ENCODE data around the gene NELL2. TPM values are rescaled to one million over a fixed set of nuclear protein-coding genes. Genes with fewer than 3 reads are reported as not detected.

Gene NELL2
- total RNA-seq, 1 donor from 2014 or later: 1.7 TPM

DNA sequence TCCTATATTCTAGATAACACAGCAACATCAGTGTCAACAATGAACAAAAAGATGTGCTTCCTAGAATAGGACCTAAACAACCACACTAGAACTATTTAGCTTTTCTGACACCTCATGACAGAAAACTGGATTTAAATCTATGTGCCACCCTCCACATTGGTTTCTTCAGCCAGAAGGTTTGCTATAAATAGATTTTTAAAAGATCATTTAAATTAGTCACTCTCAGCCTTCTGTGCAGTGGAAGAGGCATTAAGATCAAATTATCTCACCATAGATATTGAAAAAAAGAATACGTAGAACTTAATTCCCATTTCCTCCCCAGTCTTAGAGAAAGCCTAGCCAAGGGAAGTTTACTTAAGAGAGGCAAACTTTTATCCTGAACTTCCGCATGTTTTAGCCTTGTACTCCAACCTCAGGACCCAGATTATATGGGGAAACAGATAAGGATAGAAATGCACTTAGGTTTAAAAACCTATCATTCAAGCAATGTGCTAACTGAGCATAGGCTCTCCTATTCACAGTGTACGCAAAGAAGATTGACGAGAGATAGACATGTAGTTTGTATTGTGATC is 59.6 kb downstream of the NELL2 start:
- Mint-ChIP-seq H3K4me1 (ENCODE audit: unreplicated experiment) (no peaks in the 10 kb centered on the region), H3K27me3 (ENCODE audit: unreplicated experiment) (no peaks in the 10 kb centered on the region), H3K4me3 (ENCODE audit: unreplicated experiment) (no peak overlapping the region), H3K9me3 (ENCODE audit: unreplicated experiment) (no peaks in the 10 kb centered on the region), H3K27ac (ENCODE audit: unreplicated experiment) (no peak overlapping the region), H3K36me3 (ENCODE audit: low read depth, unreplicated experiment) (no peaks in the 10 kb centered on the region)
- no peak for DNase-seq (ENCODE audit: low spot score)
- TF ChIP-seq, protein P1, sequence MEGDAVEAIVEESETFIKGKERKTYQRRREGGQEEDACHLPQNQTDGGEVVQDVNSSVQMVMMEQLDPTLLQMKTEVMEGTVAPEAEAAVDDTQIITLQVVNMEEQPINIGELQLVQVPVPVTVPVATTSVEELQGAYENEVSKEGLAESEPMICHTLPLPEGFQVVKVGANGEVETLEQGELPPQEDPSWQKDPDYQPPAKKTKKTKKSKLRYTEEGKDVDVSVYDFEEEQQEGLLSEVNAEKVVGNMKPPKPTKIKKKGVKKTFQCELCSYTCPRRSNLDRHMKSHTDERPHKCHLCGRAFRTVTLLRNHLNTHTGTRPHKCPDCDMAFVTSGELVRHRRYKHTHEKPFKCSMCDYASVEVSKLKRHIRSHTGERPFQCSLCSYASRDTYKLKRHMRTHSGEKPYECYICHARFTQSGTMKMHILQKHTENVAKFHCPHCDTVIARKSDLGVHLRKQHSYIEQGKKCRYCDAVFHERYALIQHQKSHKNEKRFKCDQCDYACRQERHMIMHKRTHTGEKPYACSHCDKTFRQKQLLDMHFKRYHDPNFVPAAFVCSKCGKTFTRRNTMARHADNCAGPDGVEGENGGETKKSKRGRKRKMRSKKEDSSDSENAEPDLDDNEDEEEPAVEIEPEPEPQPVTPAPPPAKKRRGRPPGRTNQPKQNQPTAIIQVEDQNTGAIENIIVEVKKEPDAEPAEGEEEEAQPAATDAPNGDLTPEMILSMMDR (IDR thresholded peaks at IDR 0.05; ENCODE audit: unreplicated experiment): no peak

DNA sequence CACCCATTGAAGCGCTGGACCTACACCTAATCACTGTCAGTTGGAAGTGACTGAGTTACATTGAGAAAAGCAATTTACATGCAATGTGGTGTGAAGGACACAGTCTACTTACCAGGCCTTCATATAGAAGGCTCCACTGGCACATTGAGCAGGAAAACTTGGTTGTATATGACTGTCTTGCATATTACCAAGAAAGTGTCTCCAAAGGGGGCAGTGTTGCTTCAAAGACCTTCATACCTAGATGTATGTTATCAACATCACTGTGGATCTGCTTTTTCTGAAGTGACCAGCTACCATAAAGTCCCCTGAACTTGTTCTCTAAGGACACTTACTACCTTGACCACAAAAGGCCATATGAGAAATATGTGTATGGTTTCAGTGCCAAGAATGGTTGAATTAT is 64.1 kb downstream of the NELL2 start:
- H3K9me3 Mint-ChIP-seq (ENCODE audit: unreplicated experiment): no peaks in the 10 kb centered on the region
- DNase-seq (ENCODE audit: low spot score): no peak

DNA sequence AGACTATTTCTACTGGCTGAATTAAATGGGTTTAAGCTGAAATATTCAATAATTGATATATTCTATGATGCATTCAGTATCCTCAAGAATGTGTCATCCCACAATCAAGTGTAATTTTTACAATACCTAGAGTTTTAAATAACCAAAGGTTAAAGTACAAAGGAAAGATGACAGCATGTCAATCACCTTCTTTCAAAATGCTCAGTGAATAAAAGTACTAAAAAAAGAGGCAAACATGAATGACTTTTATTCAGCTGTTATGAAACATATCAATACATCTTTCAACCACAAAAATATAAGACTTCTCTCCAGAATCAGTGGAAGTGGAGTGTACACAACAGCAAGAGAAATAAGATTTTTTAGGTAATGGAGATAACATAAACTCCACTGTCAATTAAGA is 72.0 kb downstream of the NELL2 start:
- DNase-seq (ENCODE audit: low spot score): no peak
- Mint-ChIP-seq H3K27me3 (ENCODE audit: unreplicated experiment) (no peaks in the 10 kb centered on the region), H3K27ac (ENCODE audit: unreplicated experiment) (no peak overlapping the region), H3K4me3 (ENCODE audit: unreplicated experiment) (no peak overlapping the region), H3K9me3 (ENCODE audit: unreplicated experiment) (no peaks in the 10 kb centered on the region), H3K36me3 (ENCODE audit: low read depth, unreplicated experiment) (no peaks in the 10 kb centered on the region), H3K4me1 (ENCODE audit: unreplicated experiment) (no peaks in the 10 kb centered on the region)
- TF ChIP-seq, protein P1 (IDR thresholded peaks at IDR 0.05; ENCODE audit: unreplicated experiment): no peak

More for the DNA sequence above, 64.1 kb downstream of the NELL2 start:
- no peaks in the 10 kb centered on the region for H3K36me3 Mint-ChIP-seq (ENCODE audit: low read depth, unreplicated experiment)
- no peaks in the 10 kb centered on the region for H3K27me3 Mint-ChIP-seq (ENCODE audit: unreplicated experiment)
- TF ChIP-seq, protein P1 (IDR thresholded peaks at IDR 0.05; ENCODE audit: unreplicated experiment): peak; percentile 15
- H3K27ac Mint-ChIP-seq (ENCODE audit: unreplicated experiment): no peak overlapping the region
- no peak overlapping the region for H3K4me3 Mint-ChIP-seq (ENCODE audit: unreplicated experiment)
- H3K4me1 Mint-ChIP-seq (ENCODE audit: unreplicated experiment): no peaks in the 10 kb centered on the region

DNA sequence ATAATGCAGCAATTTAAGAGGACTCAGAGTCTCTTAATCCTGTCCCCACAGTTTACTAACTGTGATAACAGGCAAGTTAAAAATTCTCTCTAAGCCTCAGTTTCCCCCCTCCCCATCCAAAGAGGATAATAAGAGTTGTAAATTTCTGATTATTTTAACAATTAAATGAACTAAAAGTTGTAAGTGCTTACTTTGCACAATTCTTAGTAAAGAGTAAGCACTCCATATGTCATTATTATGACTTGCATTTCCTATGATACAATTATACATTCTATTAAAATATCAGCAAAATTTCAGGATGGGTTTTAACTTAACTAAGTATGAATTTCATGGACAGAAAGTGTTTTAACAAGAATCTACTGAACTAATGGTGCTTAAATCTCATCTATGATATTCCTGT is 80.1 kb downstream of the NELL2 start:
- H3K27me3 Mint-ChIP-seq (ENCODE audit: unreplicated experiment): no peaks in the 10 kb centered on the region
- no peaks in the 10 kb centered on the region for H3K4me1 Mint-ChIP-seq (ENCODE audit: unreplicated experiment)
- H3K4me3 Mint-ChIP-seq (ENCODE audit: unreplicated experiment): no peak overlapping the region
- no peak overlapping the region for H3K27ac Mint-ChIP-seq (ENCODE audit: unreplicated experiment)
- TF ChIP-seq, protein P1 (IDR thresholded peaks at IDR 0.05; ENCODE audit: unreplicated experiment): no peak
- H3K9me3 Mint-ChIP-seq (ENCODE audit: unreplicated experiment): peaks cover 6% of the 10 kb centered on the region
- no peak for DNase-seq (ENCODE audit: low spot score)
- no peaks in the 10 kb centered on the region for H3K36me3 Mint-ChIP-seq (ENCODE audit: low read depth, unreplicated experiment)

DNA sequence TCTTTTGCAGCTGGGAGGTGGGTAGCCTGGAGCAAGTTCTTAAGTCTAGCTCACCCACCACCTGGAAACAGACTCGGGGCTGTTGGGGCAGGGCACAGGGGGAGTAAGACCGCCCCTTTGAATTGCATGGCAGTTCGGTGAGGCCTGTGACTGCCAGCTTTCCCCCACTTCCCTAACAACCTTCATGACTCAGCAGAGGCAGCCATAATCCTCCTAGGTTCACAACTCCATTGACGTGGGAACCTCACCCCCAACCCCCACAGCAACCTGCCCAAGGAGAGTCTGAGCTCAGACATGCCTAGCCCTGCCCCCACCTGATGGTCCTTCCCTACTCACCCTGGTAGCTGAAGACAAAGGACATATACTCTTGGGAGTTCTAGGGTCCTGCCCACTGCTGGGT is 87.4 kb downstream of the NELL2 start:
- TF ChIP-seq, protein P1 (IDR thresholded peaks at IDR 0.05; ENCODE audit: unreplicated experiment): no peak
- Mint-ChIP-seq H3K4me3 (ENCODE audit: unreplicated experiment) (no peak overlapping the region), H3K4me1 (ENCODE audit: unreplicated experiment) (peaks cover 2% of the 10 kb centered on the region), H3K27me3 (ENCODE audit: unreplicated experiment) (no peaks in the 10 kb centered on the region), H3K9me3 (ENCODE audit: unreplicated experiment) (peaks cover 6% of the 10 kb centered on the region), H3K36me3 (ENCODE audit: low read depth, unreplicated experiment) (no peaks in the 10 kb centered on the region), H3K27ac (ENCODE audit: unreplicated experiment) (no peak overlapping the region)
- no peak for DNase-seq (ENCODE audit: low spot score)

Data from endothelial cell (in vitro differentiated cells).